Naive B cell (primary cell): ENCODE measurements around the gene TOR2A. TPM values are rescaled to one million over a fixed set of nuclear protein-coding genes. Genes with fewer than 3 reads are reported as not detected.

Experiments
- ATAC-seq, 2 donors: fragments of 150-1000 bp; cut with Tn5 transposase; 2 replicates each; pipeline ENCODE4 v1.10.0; 2021; ENCODE audit warnings: low read depth in 2 of 2, mild to moderate bottlenecking in 2 of 2, moderate library complexity in 2 of 2
- DNase-seq: peaks from one replicate; pipeline ENCODE4 v3.0.0; 2022
- H3K27ac Mint-ChIP-seq, 6 donors: one replicate each; pipeline ENCODE4 v1.8.0; 2020 to 2022; ENCODE audit warnings: mild to moderate bottlenecking in 6 of 6, mixed read lengths in 6 of 6, moderate library complexity in 5 of 6, inconsistent platforms in 2 of 6
- H3K27me3 Mint-ChIP-seq, 3 donors: one replicate each; pipeline ENCODE4 v1.8.0; 2021 to 2022; ENCODE audit warnings: mixed read lengths in 3 of 3, mild to moderate bottlenecking in 1 of 3
- H3K36me3 Mint-ChIP-seq, 2 donors: one replicate each; pipeline ENCODE4 v1.8.0; 2020 to 2022; ENCODE audit warnings: mixed read lengths in 2 of 2, inconsistent platforms in 1 of 2, mild to moderate bottlenecking in 1 of 2
- H3K4me1 Mint-ChIP-seq, 3 donors: one replicate each; pipeline ENCODE4 v1.8.0; 2020 to 2022; ENCODE audit warnings: mixed read lengths in 3 of 3, inconsistent platforms in 1 of 3, mild to moderate bottlenecking in 1 of 3, moderate library complexity in 1 of 3
- H3K4me3 Mint-ChIP-seq, 8 donors: one replicate each; pipeline ENCODE4 v1.8.0; 2020 to 2022; ENCODE audit warnings: mild to moderate bottlenecking in 8 of 8, mixed read lengths in 8 of 8, moderate library complexity in 8 of 8, inconsistent platforms in 2 of 8
- H3K9me3 Mint-ChIP-seq, 7 donors: one replicate each; pipeline ENCODE4 v1.8.0; 2020 to 2022; ENCODE audit warnings: mixed read lengths in 7 of 7, mild to moderate bottlenecking in 5 of 7, inconsistent platforms in 2 of 7, moderate library complexity in 1 of 7
- polyA plus RNA-seq, 6 donors: library from polyadenylated mRNA; unstranded; fragments of 300-500 nt; fragmentation: Illumina TruSeq; gene quantifications; one replicate each; pipeline ENCODE4 v1.2.3, GENCODE V29; 2021; ENCODE audit warnings: low read depth in 6 of 6

The TOR2A gene
- polyA plus RNA-seq, 6 donors from 2014 or later = 24.9 to 40.0 (median 27.3) TPM

GRCh38 chr9:127746959-127747569, 12.0 kb upstream of the TOR2A start:
- no peak for DNase-seq
- peaks cover 0 to 11% (median 7%) of the 10 kb centered on the region in 3 donors for H3K4me1 Mint-ChIP-seq
- ATAC-seq = no peak
- H3K27me3 Mint-ChIP-seq = no peaks in the 10 kb centered on the region
- H3K9me3 Mint-ChIP-seq = no peaks in the 10 kb centered on the region
- peaks cover 0 to 4% of the 10 kb centered on the region in 2 donors for H3K36me3 Mint-ChIP-seq
- no peak overlapping the region for H3K4me3 Mint-ChIP-seq
- peak overlapping the region in 1 of 6 donors; percentile 23 for H3K27ac Mint-ChIP-seq

GRCh38 chr9:127744398-127745110, 9.5 kb upstream of the TOR2A start:
- Mint-ChIP-seq H3K27me3 (no peaks in the 10 kb centered on the region), H3K4me3 (no peak overlapping the region), H3K9me3 (no peaks in the 10 kb centered on the region), H3K4me1 (peaks cover 0 to 11% (median 0%) of the 10 kb centered on the region in 3 donors), H3K36me3 (no peaks in the 10 kb centered on the region), H3K27ac (peak overlapping the region in 2 of 6 donors; percentile 24 to 89)
- ATAC-seq (no peak), DNase-seq (no peak)

- no peak for DNase-seq
- Mint-ChIP-seq H3K27me3 (no peaks in the 10 kb centered on the region), H3K4me3 (no peak overlapping the region), H3K4me1 (peaks cover 0 to 8% (median 0%) of the 10 kb centered on the region in 3 donors), H3K36me3 (no peaks in the 10 kb centered on the region), H3K9me3 (no peaks in the 10 kb centered on the region), H3K27ac (peak overlapping the region in 2 of 6 donors; percentile 65 to 73)
- ATAC-seq = no peak
Measured at GRCh38 chr9:127742435-127743088, 7.5 kb upstream of the TOR2A start.

- no peak for ATAC-seq
- Mint-ChIP-seq H3K27me3 (no peaks in the 10 kb centered on the region), H3K36me3 (no peaks in the 10 kb centered on the region), H3K9me3 (no peaks in the 10 kb centered on the region), H3K4me3 (no peak overlapping the region), H3K27ac (peak overlapping the region in 3 of 6 donors; percentile 2 to 83 (median 59)), H3K4me1 (peaks cover 0 to 6% (median 0%) of the 10 kb centered on the region in 3 donors)
- DNase-seq = no peak
Measured at GRCh38 chr9:127741831-127742434, 6.8 kb upstream of the TOR2A start.

GRCh38 chr9:127739614-127740330, 4.7 kb upstream of the TOR2A start:
- Mint-ChIP-seq H3K4me1 (peaks cover 2 to 6% (median 3%) of the 10 kb centered on the region in 3 donors), H3K36me3 (no peaks in the 10 kb centered on the region), H3K9me3 (no peaks in the 10 kb centered on the region), H3K27ac (peak overlapping the region in 1 of 6 donors; percentile 56), H3K27me3 (no peaks in the 10 kb centered on the region), H3K4me3 (no peak overlapping the region)
- no peak for ATAC-seq
- DNase-seq = no peak

GRCh38 chr9:127738666-127739065, 3.6 kb upstream of the TOR2A start:
- peaks cover 6 to 15% (median 7%) of the 10 kb centered on the region in 3 donors for H3K4me1 Mint-ChIP-seq
- no peak for DNase-seq
- peak overlapping the region in 2 of 6 donors; percentile 87 to 89 for H3K27ac Mint-ChIP-seq
- H3K9me3 Mint-ChIP-seq = no peaks in the 10 kb centered on the region
- peak overlapping the region in 1 of 8 donors; percentile 16 for H3K4me3 Mint-ChIP-seq
- no peaks in the 10 kb centered on the region for H3K27me3 Mint-ChIP-seq
- no peak for ATAC-seq
- no peaks in the 10 kb centered on the region for H3K36me3 Mint-ChIP-seq

- Mint-ChIP-seq H3K36me3 (no peaks in the 10 kb centered on the region), H3K4me1 (peaks cover 7 to 18% (median 9%) of the 10 kb centered on the region in 3 donors), H3K4me3 (peak overlapping the region; percentile 74 to 99 (median 93)), H3K9me3 (no peaks in the 10 kb centered on the region), H3K27ac (peak overlapping the region; percentile 89 to 99 (median 95)), H3K27me3 (no peaks in the 10 kb centered on the region)
- no peak for DNase-seq
- ATAC-seq = no peak
Measured at GRCh38 chr9:127735530-127736185, 564 bp upstream of the TOR2A start.

- no peak for ATAC-seq
Measured at GRCh38 chr9:127734247-127734746, 797 bp downstream of the TOR2A start.

GRCh38 chr9:127733614-127734013, 1.5 kb downstream of the TOR2A start:
- Mint-ChIP-seq H3K27ac (peak overlapping the region in 1 of 6 donors; percentile 77), H3K9me3 (no peaks in the 10 kb centered on the region), H3K4me1 (peaks cover 9 to 18% (median 11%) of the 10 kb centered on the region in 3 donors), H3K36me3 (no peaks in the 10 kb centered on the region), H3K4me3 (peak overlapping the region in 7 of 8 donors; percentile 4 to 89 (median 77)), H3K27me3 (no peaks in the 10 kb centered on the region)
- ATAC-seq (no peak), DNase-seq (no peak)

More at GRCh38 chr9:127734247-127734746, 797 bp downstream of the TOR2A start:
- Mint-ChIP-seq H3K27me3 (no peaks in the 10 kb centered on the region), H3K9me3 (no peaks in the 10 kb centered on the region), H3K4me1 (peaks cover 9 to 18% (median 11%) of the 10 kb centered on the region in 3 donors), H3K36me3 (no peaks in the 10 kb centered on the region), H3K4me3 (peak overlapping the region; percentile 74 to 97 (median 86)), H3K27ac (peak overlapping the region in 5 of 6 donors; percentile 72 to 93 (median 90))
- DNase-seq = no peak

GRCh38 chr9:127732444-127732843, 2.6 kb downstream of the TOR2A start:
- H3K27ac Mint-ChIP-seq = peak overlapping the region in 1 of 6 donors; percentile 44
- H3K27me3 Mint-ChIP-seq = no peaks in the 10 kb centered on the region
- peak overlapping the region in 1 of 8 donors; percentile 69 for H3K4me3 Mint-ChIP-seq
- H3K36me3 Mint-ChIP-seq = no peaks in the 10 kb centered on the region
- peaks cover 9 to 18% (median 11%) of the 10 kb centered on the region in 3 donors for H3K4me1 Mint-ChIP-seq
- no peaks in the 10 kb centered on the region for H3K9me3 Mint-ChIP-seq
- DNase-seq (no peak), ATAC-seq (no peak)

- H3K4me3 Mint-ChIP-seq = peak overlapping the region in 1 of 8 donors; percentile 47
- DNase-seq (no peak), ATAC-seq (no peak)
- H3K36me3 Mint-ChIP-seq = no peaks in the 10 kb centered on the region
- no peak overlapping the region for H3K27ac Mint-ChIP-seq
- no peaks in the 10 kb centered on the region for H3K9me3 Mint-ChIP-seq
- H3K4me1 Mint-ChIP-seq = peaks cover 9 to 18% (median 11%) of the 10 kb centered on the region in 3 donors
- no peaks in the 10 kb centered on the region for H3K27me3 Mint-ChIP-seq
Measured at GRCh38 chr9:127731938-127732337, 3.2 kb downstream of the TOR2A start.

GRCh38 chr9:127730799-127731410, 4.2 kb downstream of the TOR2A start:
- Mint-ChIP-seq H3K9me3 (no peaks in the 10 kb centered on the region), H3K4me1 (peaks cover 8 to 18% (median 9%) of the 10 kb centered on the region in 3 donors), H3K4me3 (peak overlapping the region in 1 of 8 donors; percentile 5), H3K36me3 (no peaks in the 10 kb centered on the region), H3K27ac (no peak overlapping the region), H3K27me3 (no peaks in the 10 kb centered on the region)
- DNase-seq (no peak), ATAC-seq (no peak)
